HL-60 (cell line): Measurements from ENCODE around the gene PLEKHG7.

Source experiments
- GABPA ChIP-seq: IDR thresholded peaks from 2 replicates; pipeline ENCODE4 v1.6.1; 2012; ENCODE audit warnings: low read depth
- POLR2AphosphoS5 ChIP-seq: IDR thresholded peaks from 2 replicates; pipeline ENCODE4 v1.6.1; 2012; ENCODE audit warnings: low read depth
- SPI1 ChIP-seq: IDR thresholded peaks from 2 replicates; pipeline ENCODE4 v1.6.1; 2012; ENCODE audit warnings: low read depth, mild to moderate bottlenecking, borderline replicate concordance
- TF ChIP-seq, protein P1 (sequence below): IDR thresholded peaks from one replicate; pipeline ENCODE4 v1.5.1; 2011; ENCODE audit warnings: low read length, control low read depth, inconsistent platforms; ENCODE audit not compliant: insufficient read depth
- TF ChIP-seq, protein P2 (sequence below): IDR thresholded peaks from 2 replicates; pipeline ENCODE4 v1.6.1; 2012; ENCODE audit warnings: low read depth; ENCODE audit not compliant: insufficient replicate concordance

GRCh38 chr12:92656911-92657310, 45.9 kb upstream of the PLEKHG7 start:
- TF ChIP-seq, protein P1, sequence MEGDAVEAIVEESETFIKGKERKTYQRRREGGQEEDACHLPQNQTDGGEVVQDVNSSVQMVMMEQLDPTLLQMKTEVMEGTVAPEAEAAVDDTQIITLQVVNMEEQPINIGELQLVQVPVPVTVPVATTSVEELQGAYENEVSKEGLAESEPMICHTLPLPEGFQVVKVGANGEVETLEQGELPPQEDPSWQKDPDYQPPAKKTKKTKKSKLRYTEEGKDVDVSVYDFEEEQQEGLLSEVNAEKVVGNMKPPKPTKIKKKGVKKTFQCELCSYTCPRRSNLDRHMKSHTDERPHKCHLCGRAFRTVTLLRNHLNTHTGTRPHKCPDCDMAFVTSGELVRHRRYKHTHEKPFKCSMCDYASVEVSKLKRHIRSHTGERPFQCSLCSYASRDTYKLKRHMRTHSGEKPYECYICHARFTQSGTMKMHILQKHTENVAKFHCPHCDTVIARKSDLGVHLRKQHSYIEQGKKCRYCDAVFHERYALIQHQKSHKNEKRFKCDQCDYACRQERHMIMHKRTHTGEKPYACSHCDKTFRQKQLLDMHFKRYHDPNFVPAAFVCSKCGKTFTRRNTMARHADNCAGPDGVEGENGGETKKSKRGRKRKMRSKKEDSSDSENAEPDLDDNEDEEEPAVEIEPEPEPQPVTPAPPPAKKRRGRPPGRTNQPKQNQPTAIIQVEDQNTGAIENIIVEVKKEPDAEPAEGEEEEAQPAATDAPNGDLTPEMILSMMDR: no peak
- TF ChIP-seq GABPA (no peak), POLR2AphosphoS5 (no peak), SPI1 (no peak)
- TF ChIP-seq, protein P2, sequence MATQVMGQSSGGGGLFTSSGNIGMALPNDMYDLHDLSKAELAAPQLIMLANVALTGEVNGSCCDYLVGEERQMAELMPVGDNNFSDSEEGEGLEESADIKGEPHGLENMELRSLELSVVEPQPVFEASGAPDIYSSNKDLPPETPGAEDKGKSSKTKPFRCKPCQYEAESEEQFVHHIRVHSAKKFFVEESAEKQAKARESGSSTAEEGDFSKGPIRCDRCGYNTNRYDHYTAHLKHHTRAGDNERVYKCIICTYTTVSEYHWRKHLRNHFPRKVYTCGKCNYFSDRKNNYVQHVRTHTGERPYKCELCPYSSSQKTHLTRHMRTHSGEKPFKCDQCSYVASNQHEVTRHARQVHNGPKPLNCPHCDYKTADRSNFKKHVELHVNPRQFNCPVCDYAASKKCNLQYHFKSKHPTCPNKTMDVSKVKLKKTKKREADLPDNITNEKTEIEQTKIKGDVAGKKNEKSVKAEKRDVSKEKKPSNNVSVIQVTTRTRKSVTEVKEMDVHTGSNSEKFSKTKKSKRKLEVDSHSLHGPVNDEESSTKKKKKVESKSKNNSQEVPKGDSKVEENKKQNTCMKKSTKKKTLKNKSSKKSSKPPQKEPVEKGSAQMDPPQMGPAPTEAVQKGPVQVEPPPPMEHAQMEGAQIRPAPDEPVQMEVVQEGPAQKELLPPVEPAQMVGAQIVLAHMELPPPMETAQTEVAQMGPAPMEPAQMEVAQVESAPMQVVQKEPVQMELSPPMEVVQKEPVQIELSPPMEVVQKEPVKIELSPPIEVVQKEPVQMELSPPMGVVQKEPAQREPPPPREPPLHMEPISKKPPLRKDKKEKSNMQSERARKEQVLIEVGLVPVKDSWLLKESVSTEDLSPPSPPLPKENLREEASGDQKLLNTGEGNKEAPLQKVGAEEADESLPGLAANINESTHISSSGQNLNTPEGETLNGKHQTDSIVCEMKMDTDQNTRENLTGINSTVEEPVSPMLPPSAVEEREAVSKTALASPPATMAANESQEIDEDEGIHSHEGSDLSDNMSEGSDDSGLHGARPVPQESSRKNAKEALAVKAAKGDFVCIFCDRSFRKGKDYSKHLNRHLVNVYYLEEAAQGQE: no peak
